HepG2 (cell line): ENCODE measurements around the gene AMBRA1. TPM values are rescaled to one million over a fixed set of nuclear protein-coding genes. Genes with fewer than 3 reads are reported as not detected.

ENCODE experiments used
- ATAC-seq: fragments of 200-7000 bp; cut with Tn5 transposase; 3 replicates; pipeline ENCODE4 v1.9.1; 2020; ENCODE audit warnings: mild to moderate bottlenecking, moderate library complexity
- BruUV-seq: library from RNA; stranded (reverse); fragments of 400-500 nt; replicated peaks from 2 replicates; lab custom pipeline; 2021; lab: Mats Ljungman, UMichigan
- CTCF ChIA-PET: fragments of 300-600 bp; formaldehyde crosslinking; extraction: SDS; loops from one replicate; lab custom pipeline; 2021; ENCODE audit warnings: low total read pairs, inconsistent platforms, low intra/inter-chr PET ratio; lab: Yijun Ruan, JAX
- POLR2A ChIA-PET: fragments of 350-600 bp; sonication (Branson Sonifier 250); formaldehyde crosslinking; loops from one replicate; lab custom pipeline; 2020; ENCODE audit warnings: antibody characterized with exemption, inconsistent platforms; lab: Yijun Ruan, JAX
- DNase-seq: peaks from one replicate; pipeline ENCODE4 v3.0.0-alpha.2; 2015; ENCODE audit warnings: low spot score
- FAIRE-seq: peaks from 3 replicates; lab custom pipeline; 2011; peaks lifted over from hg19 to GRCh38; lab: Jason Lieb, UNC
- H2AFZ ChIP-seq: one replicate; pipeline ENCODE4 v1.6.1; 2011; ENCODE audit warnings: low read length, inconsistent platforms
- H3K27ac ChIP-seq: fragments of 300-600 bp; 3 replicates; pipeline ENCODE4 v1.8.0; 2011; ENCODE audit warnings: mixed run types, mild to moderate bottlenecking, mixed read lengths, low read length, inconsistent platforms; ENCODE audit not compliant: insufficient read depth; ENCODE audit errors: extremely low read length
- H3K27me3 ChIP-seq, 2 experiments: fragments of 200-600 bp in 1 of 2; 2 replicates in 1 of 2; 3 replicates in 1 of 2; pipeline versions ENCODE4 v1.6.0 to v1.8.0; 2011; ENCODE audit warnings: low read length in 2 of 2, mild to moderate bottlenecking in 2 of 2, moderate library complexity in 2 of 2, inconsistent platforms in 1 of 2; ENCODE audit not compliant: insufficient read depth in 2 of 2, control insufficient read depth in 1 of 2
- H3K36me3 ChIP-seq, 2 experiments: fragments of 200-600 bp in 1 of 2; replicated peaks in 1 of 2; 2 replicates in 1 of 2; 3 replicates in 1 of 2; pipeline versions ENCODE4 v1.5.1 to v1.8.0; 2011; ENCODE audit warnings: low read length in 2 of 2, inconsistent platforms in 1 of 2; ENCODE audit not compliant: insufficient read depth in 2 of 2, control insufficient read depth in 1 of 2
- H3K4me1 ChIP-seq: 2 replicates; pipeline ENCODE4 v1.5.1; 2012; ENCODE audit warnings: low read length, inconsistent platforms; ENCODE audit not compliant: insufficient read depth
- H3K4me2 ChIP-seq: 2 replicates; pipeline ENCODE4 v1.6.0; 2011; ENCODE audit warnings: low read depth, low read length, inconsistent platforms
- H3K4me3 ChIP-seq, 3 experiments: fragments of 200-600 bp in 1 of 3; sonication (generic), shearing (Covaris generic) in 1 of 3; replicated peaks in 1 of 3; 2 replicates each; pipeline ENCODE4 v1.5.1; 2011 to 2016; ENCODE audit warnings: low read length in 3 of 3, inconsistent platforms in 2 of 3, low read depth in 2 of 3, mild to moderate bottlenecking in 2 of 3, control low read depth in 1 of 3, mixed read lengths in 1 of 3; ENCODE audit not compliant: insufficient read depth in 1 of 3
- H3K79me2 ChIP-seq: one replicate; pipeline ENCODE4 v1.6.1; 2011; ENCODE audit warnings: low read length, inconsistent platforms; ENCODE audit not compliant: insufficient read depth
- H3K9ac ChIP-seq: 2 replicates; pipeline ENCODE4 v1.6.0; 2011; ENCODE audit warnings: mild to moderate bottlenecking, low read depth, low read length, inconsistent platforms; ENCODE audit not compliant: insufficient read depth
- H3K9me3 ChIP-seq: 2 replicates; pipeline ENCODE4 v1.5.1; 2012; ENCODE audit warnings: mild to moderate bottlenecking, low read length
- H4K20me1 ChIP-seq: 2 replicates; pipeline ENCODE4 v1.6.0; 2011; ENCODE audit warnings: inconsistent platforms, mild to moderate bottlenecking, low read length, moderate library complexity; ENCODE audit not compliant: insufficient read depth
- ARID2 ChIP-seq: sonication (generic); formaldehyde crosslinking; IDR thresholded peaks from 2 replicates; pipeline ENCODE4 v1.8.1; 2022; ENCODE audit warnings: mild to moderate bottlenecking, missing genetic modification reagents, borderline replicate concordance
- BRCA1 ChIP-seq: sonication (generic); formaldehyde crosslinking; IDR thresholded peaks from 2 replicates; pipeline ENCODE4 v1.4.0; 2020; ENCODE audit warnings: missing genetic modification reagents
- CCDC6 ChIP-seq: sonication (generic); formaldehyde crosslinking; IDR thresholded peaks from 2 replicates; pipeline ENCODE4 v1.8.1; 2022; ENCODE audit warnings: mild to moderate bottlenecking, missing genetic modification reagents, moderate library complexity
- EZH2 ChIP-seq: conservative IDR thresholded peaks from 2 replicates; pipeline ENCODE4 v1.6.1; 2012; ENCODE audit warnings: mild to moderate bottlenecking, low read depth, low read length, moderate library complexity
- FUBP1 ChIP-seq: sonication (generic); formaldehyde crosslinking; IDR thresholded peaks from 2 replicates; pipeline ENCODE4 v1.5.1; 2020; ENCODE audit warnings: missing genetic modification reagents, mild to moderate bottlenecking, borderline replicate concordance
- KLF6 ChIP-seq: IDR thresholded peaks from 2 replicates; pipeline ENCODE4 v1.8.0; 2016; ENCODE audit warnings: missing biosample characterization, missing genetic modification reagents
- MYC ChIP-seq: sonication (generic); formaldehyde crosslinking; IDR thresholded peaks from 2 replicates; pipeline ENCODE4 v1.9.0; 2021; ENCODE audit warnings: missing genetic modification reagents, borderline replicate concordance
- NFIC ChIP-seq: IDR thresholded peaks from 2 replicates; pipeline ENCODE4 v1.6.1; 2012; ENCODE audit warnings: mild to moderate bottlenecking, low read length, inconsistent platforms
- NR2F2 ChIP-seq: IDR thresholded peaks from 2 replicates; pipeline ENCODE4 v1.6.1; 2012; ENCODE audit warnings: low read depth, inconsistent platforms, borderline replicate concordance
- NRL ChIP-seq: sonication (generic); formaldehyde crosslinking; IDR thresholded peaks from 2 replicates; pipeline ENCODE4 v1.5.0; 2020; ENCODE audit warnings: missing genetic modification reagents, mild to moderate bottlenecking, moderate library complexity, borderline replicate concordance
- STAG1 ChIP-seq: sonication (generic); formaldehyde crosslinking; IDR thresholded peaks from 2 replicates; pipeline ENCODE4 v1.4.0; 2020; ENCODE audit warnings: missing genetic modification reagents
- SYNCRIP ChIP-seq: fragments of 200-400 bp; formaldehyde crosslinking; IDR thresholded peaks from 2 replicates; pipeline ENCODE4 v1.6.1; 2018; ENCODE audit warnings: mild to moderate bottlenecking, low read depth, low read length; ENCODE audit not compliant: insufficient read depth
- ZBTB49 ChIP-seq: sonication (generic); formaldehyde crosslinking; IDR thresholded peaks from 2 replicates; pipeline ENCODE4 v1.4.0; 2020; ENCODE audit warnings: missing genetic modification reagents, borderline replicate concordance
- ZNF160 ChIP-seq: sonication (generic); formaldehyde crosslinking; IDR thresholded peaks from 2 replicates; pipeline ENCODE4 v1.8.0; 2022; ENCODE audit warnings: mild to moderate bottlenecking, inconsistent platforms, missing genetic modification reagents
- ZNF577 ChIP-seq: sonication (generic); formaldehyde crosslinking; IDR thresholded peaks from 2 replicates; pipeline ENCODE4 v1.4.0; 2020; ENCODE audit warnings: mild to moderate bottlenecking, low read depth, missing genetic modification reagents, borderline replicate concordance
- ZNF781 ChIP-seq: sonication (generic); formaldehyde crosslinking; IDR thresholded peaks from 2 replicates; pipeline ENCODE4 v1.5.1; 2020; ENCODE audit warnings: borderline replicate concordance, mild to moderate bottlenecking, missing genetic modification reagents; ENCODE audit errors: not compliant biosample characterization
- whole genome bisulfite sequencing: methylation state at CpG from one replicate; pipeline ENCODE4 v1.1.6; 2017; ENCODE audit warnings: low lambda C conversion rate; 5-methylcytosine and 5-hydroxymethylcytosine counted together
- in situ Hi-C: cut with HindIII; loops from 2 replicates; pipeline ENCODE4 v1.10.0; 2017; ENCODE audit warnings: low pct_unique_long_range_greater_than_20kb; ENCODE audit not compliant: extremely low pct_ligation_motif_present
- intact Hi-C: fragments of 100-400 bp; cut with micrococcal nuclease; formaldehyde crosslinking; loops from one replicate; pipeline ENCODE4 v1.10.0; 2022; ENCODE audit not compliant: unreplicated experiment
- polyA plus RNA-seq, 8 experiments: library from polyadenylated mRNA; depleted of rRNA in 3 of 8; stranded (reverse) in 7 of 8; unstranded in 1 of 8; fragments of >200 nt; fragmentation: Illumina TruSeq in 4 of 8; extraction: Trizol in 4 of 8; gene quantifications; 2 replicates each; pipeline versions ENCODE4 v1.2.1 to v1.2.3, GENCODE V29; 2011 to 2016; ENCODE audit warnings: low read depth in 4 of 8, missing spikeins in 1 of 8, mixed read lengths in 1 of 8; ENCODE audit not compliant: insufficient read depth in 1 of 8
- total RNA-seq, 5 experiments: library from RNA; depleted of rRNA; stranded (reverse); fragments of >200 nt; fragmentation: Illumina TruSeq; extraction: Trizol; gene quantifications; 2 replicates each; pipeline ENCODE4 v1.2.3, GENCODE V29; 2016; ENCODE audit warnings: low read depth in 1 of 5
- TF ChIP-seq, protein P1 (sequence below): sonication (generic); formaldehyde crosslinking; IDR thresholded peaks from 2 replicates; pipeline ENCODE4 v1.8.0; 2022; ENCODE audit warnings: mild to moderate bottlenecking, missing genetic modification reagents, borderline replicate concordance

Gene AMBRA1
- total and polyA plus RNA-seq, 2 of the 13 experiments (the other 11 are each of a cell fraction or from before 2014, with no cell fraction given) = 15.7 to 26.0 TPM

DNA sequence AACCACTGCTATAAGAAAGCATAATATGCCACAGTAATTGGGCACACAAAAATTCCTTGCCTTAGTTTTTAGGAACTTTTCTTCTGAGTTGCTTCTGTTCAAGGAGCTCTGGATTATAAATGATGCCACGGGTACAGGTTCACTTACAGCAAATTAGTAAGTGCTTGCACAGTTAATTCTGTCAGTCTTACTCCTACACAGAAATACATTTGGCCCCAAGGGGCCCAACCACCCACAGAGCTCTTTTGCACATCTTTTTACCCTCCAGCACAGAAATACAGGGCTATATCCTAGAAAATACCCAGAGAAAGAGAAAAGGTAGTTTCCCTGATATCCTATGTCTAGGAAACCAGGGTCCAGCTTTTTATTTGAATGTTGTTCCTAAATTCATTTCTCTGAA lies 115.6 kb downstream of the AMBRA1 start (continued):
- TF ChIP-seq ZBTB49 = no peak
- no peak for TF ChIP-seq ARID2
- no peak for TF ChIP-seq CCDC6 (CRISPR knock-in tag)
- TF ChIP-seq ZNF781 (CRISPR knock-in tag) = no peak
- no peak for TF ChIP-seq NFIC
- TF ChIP-seq ZNF160 (CRISPR knock-in tag) = no peak
- TF ChIP-seq, protein P1, sequence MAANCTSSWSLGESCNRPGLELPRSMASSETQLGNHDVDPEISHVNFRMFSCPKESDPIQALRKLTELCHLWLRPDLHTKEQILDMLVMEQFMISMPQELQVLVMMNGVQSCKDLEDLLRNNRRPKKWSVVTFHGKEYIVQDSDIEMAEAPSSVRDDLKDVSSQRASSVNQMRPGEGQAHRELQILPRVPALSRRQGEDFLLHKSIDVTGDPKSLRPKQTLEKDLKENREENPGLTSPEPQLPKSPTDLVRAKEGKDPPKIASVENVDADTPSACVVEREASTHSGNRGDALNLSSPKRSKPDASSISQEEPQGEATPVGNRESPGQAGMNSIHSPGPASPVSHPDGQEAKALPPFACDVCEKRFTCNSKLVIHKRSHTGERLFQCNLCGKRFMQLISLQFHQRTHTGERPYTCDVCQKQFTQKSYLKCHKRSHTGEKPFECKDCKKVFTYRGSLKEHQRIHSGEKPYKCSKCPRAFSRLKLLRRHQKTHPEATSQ = no peak

GRCh38 chr11:46477136-46477535 lies 116.7 kb downstream of the AMBRA1 start:
- no TSS peak for BruUV-seq
- ATAC-seq (no peak), DNase-seq (no peak), FAIRE-seq (no peak)
- Histone ChIP-seq H3K36me3 (peaks cover 10 to 23% of the 10 kb centered on the region in 2 experiments; a peak in 3 of 5 replicates), H3K4me2 (no peak overlapping the region), H3K27me3 (no peaks in the 10 kb centered on the region), H2AFZ (no peak overlapping the region), H3K9ac (no peak overlapping the region), H3K79me2 (peaks cover 6% of the 10 kb centered on the region), H3K27ac (no peak overlapping the region), H3K9me3 (no peaks in the 10 kb centered on the region), H4K20me1 (peaks cover 20% of the 10 kb centered on the region), H3K4me3 (no peak overlapping the region), H3K4me1 (peaks cover 12% of the 10 kb centered on the region)
- CTCF ChIA-PET = no interaction called here
- in situ Hi-C loops (no loop called here), intact Hi-C loops (no loop called here)
- 93% methylated on average over 1 of the region's 1 CpG for WGBS
- POLR2A ChIA-PET = interaction anchor here (0.7 kb wide), 1 partner anchor 234 kb away, joined by 4 read pairs; no protein-coding TSS in a partner anchor
- no peak for TF ChIP-seq BRCA1
- TF ChIP-seq STAG1 (CRISPR knock-in tag) = no peak
- no peak for TF ChIP-seq FUBP1
- no peak for TF ChIP-seq MYC (CRISPR knock-in tag)
- TF ChIP-seq ZNF577 = no peak
- TF ChIP-seq EZH2 = no peak
- TF ChIP-seq NRL (CRISPR knock-in tag) = no peak
- TF ChIP-seq KLF6 (CRISPR knock-in tag) = no peak
- no peak for TF ChIP-seq NR2F2
- no peak for TF ChIP-seq SYNCRIP
